GM21423 (cell line): ENCODE measurements around the gene BMAL1.
"Not testable (repeated sequence)": the region's sequence is repeated elsewhere in the genome, so short reads cannot be mapped to it uniquely, and the experiment has no call there.

Experiments used
- ATAC-seq: cut with Tn5 transposase; IDR thresholded peaks from one replicate; pipeline ENCODE4 v1.9.1; 2021; ENCODE audit warnings: mild to moderate bottlenecking, moderate library complexity; ENCODE audit not compliant: unreplicated experiment

Gene BMAL1

GRCh38 chr11:13368041-13368446, 90.5 kb downstream of the BMAL1 start:
- no peak for ATAC-seq

GRCh38 chr11:13373216-13373615, 95.6 kb downstream of the BMAL1 start:
- ATAC-seq: no peak

- ATAC-seq: no peak
Observed at GRCh38 chr11:13375798-13376197, 98.2 kb downstream of the BMAL1 start.

GRCh38 chr11:13376402-13376801, 98.8 kb downstream of the BMAL1 start:
- no peak for ATAC-seq

- no peak for ATAC-seq
Observed at GRCh38 chr11:13376838-13377237, 99.2 kb downstream of the BMAL1 start.

GRCh38 chr11:13378316-13378715, 100.7 kb downstream of the BMAL1 start:
- no peak for ATAC-seq

- ATAC-seq: no peak
Observed at GRCh38 chr11:13380731-13381130, 103.1 kb downstream of the BMAL1 start.

- no peak for ATAC-seq
Observed at GRCh38 chr11:13382751-13383150, 105.2 kb downstream of the BMAL1 start.

- no peak for ATAC-seq
Observed at GRCh38 chr11:13384908-13385640, 107.5 kb downstream of the BMAL1 start.

- ATAC-seq: no peak
Observed at GRCh38 chr11:13386567-13386966, 109.0 kb downstream of the BMAL1 start.

GRCh38 chr11:13388741-13389140, 111.2 kb downstream of the BMAL1 start:
- ATAC-seq: no peak

- no peak for ATAC-seq
Observed at GRCh38 chr11:13391217-13391616, 113.6 kb downstream of the BMAL1 start.

GRCh38 chr11:13398335-13398734, 120.7 kb downstream of the BMAL1 start:
- ATAC-seq: not testable (repeated sequence)

GRCh38 chr11:13405220-13405619, 127.6 kb downstream of the BMAL1 start:
- ATAC-seq: no peak

GRCh38 chr11:13415201-13415600, 137.6 kb downstream of the BMAL1 start:
- ATAC-seq: no peak

GRCh38 chr11:13421561-13421960, 144.0 kb downstream of the BMAL1 start:
- no peak for ATAC-seq

- ATAC-seq: no peak
Observed at GRCh38 chr11:13423372-13423771, 145.8 kb downstream of the BMAL1 start.

- no peak for ATAC-seq
Observed at GRCh38 chr11:13427440-13427839, 149.8 kb downstream of the BMAL1 start.

- ATAC-seq: no peak
Observed at GRCh38 chr11:13429288-13429687, 151.7 kb downstream of the BMAL1 start.

GRCh38 chr11:13429836-13430235, 152.2 kb downstream of the BMAL1 start:
- no peak for ATAC-seq

GRCh38 chr11:13433437-13433836, 155.8 kb downstream of the BMAL1 start:
- ATAC-seq: no peak

- ATAC-seq: no peak
Observed at GRCh38 chr11:13434247-13435205, 156.9 kb downstream of the BMAL1 start.
